ENCODE results near the gene MXI1.

The MXI1 gene

DNA sequence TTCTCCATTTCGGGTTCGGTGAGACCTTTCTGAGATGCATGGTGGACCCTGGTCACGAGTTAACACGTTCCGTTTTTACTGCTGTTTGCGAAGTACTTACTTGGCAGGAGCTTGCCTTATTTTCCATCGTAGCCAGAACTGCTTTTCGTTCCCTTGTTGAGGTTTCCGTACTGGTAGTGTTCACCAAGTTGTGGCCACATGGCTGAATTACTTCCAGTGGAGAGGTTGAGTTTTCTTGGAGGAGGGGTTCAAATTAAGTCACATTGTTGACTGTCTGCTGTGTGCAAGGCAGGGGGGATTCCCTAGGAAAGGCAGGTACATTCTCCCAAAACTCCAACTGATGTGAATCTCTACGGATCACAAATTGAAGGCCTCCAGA, 4.0 kb downstream of the MXI1 start:
- no peaks in the 10 kb centered on the region for H3K9me3 Mint-ChIP-seq

DNA sequence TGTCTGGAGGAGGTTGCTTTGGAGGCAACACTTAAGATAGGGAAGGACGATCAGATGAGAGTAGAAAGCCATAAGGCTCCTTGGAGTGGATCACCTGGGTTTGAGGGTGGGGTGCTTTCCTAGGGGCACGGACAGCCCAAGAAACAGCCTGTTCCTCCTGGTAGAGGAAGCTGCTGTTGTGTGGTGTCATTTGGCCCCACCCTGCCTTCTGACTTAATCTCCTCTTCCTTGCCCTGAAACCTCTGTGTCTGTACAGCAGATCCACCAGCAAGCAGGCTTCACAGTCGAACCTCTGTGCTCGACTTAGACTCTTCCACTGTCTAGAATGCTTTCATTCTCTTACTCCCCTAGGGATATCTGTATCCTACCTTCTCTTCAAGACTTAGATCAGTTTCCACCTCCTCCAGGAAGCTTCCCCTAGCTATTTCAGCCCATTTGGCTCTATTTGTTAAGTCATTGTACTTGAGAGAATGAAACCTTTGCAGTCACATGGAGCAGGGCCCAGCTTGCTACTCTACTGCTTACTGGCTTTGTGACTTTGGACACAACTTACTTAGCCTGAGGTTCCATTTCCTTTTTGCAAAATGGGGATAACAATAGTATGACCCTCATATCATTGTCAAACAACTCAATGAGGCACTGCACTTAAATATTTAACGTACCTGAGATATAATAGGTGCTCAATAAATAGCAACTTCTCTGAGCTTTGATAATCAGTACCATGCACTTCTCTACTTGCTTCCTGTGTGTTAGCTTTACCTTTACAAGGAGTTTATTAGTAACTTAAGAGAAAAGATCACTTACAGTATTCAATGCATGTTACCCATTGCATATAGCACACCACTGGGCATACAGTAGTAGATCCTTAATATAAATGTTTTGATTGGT, 5.0 kb downstream of the MXI1 start:
- Mint-ChIP-seq H3K27ac (peak overlapping the region in 1 of 3 experiments; percentile 18), H3K9me3 (no peaks in the 10 kb centered on the region), H3K36me3 (ENCODE audit: low read depth) (no peaks in the 10 kb centered on the region), H3K4me3 (peak overlapping the region; percentile 88 to 97 (median 92)), H3K4me1 (peaks cover 39% of the 10 kb centered on the region), H3K27me3 (ENCODE audit: low read depth) (peaks cover 3% of the 10 kb centered on the region)
- TF ChIP-seq, protein P1, sequence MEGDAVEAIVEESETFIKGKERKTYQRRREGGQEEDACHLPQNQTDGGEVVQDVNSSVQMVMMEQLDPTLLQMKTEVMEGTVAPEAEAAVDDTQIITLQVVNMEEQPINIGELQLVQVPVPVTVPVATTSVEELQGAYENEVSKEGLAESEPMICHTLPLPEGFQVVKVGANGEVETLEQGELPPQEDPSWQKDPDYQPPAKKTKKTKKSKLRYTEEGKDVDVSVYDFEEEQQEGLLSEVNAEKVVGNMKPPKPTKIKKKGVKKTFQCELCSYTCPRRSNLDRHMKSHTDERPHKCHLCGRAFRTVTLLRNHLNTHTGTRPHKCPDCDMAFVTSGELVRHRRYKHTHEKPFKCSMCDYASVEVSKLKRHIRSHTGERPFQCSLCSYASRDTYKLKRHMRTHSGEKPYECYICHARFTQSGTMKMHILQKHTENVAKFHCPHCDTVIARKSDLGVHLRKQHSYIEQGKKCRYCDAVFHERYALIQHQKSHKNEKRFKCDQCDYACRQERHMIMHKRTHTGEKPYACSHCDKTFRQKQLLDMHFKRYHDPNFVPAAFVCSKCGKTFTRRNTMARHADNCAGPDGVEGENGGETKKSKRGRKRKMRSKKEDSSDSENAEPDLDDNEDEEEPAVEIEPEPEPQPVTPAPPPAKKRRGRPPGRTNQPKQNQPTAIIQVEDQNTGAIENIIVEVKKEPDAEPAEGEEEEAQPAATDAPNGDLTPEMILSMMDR (IDR thresholded peaks at IDR 0.05; ENCODE audit: unreplicated experiment in 3 of 3): no peak

More for the DNA sequence above, 4.0 kb downstream of the MXI1 start:
- peaks cover 11% of the 10 kb centered on the region for H3K27me3 Mint-ChIP-seq (ENCODE audit: low read depth)
- TF ChIP-seq, protein P1 (IDR thresholded peaks at IDR 0.05; ENCODE audit: unreplicated experiment in 3 of 3): no peak
- H3K4me1 Mint-ChIP-seq: peaks cover 40% of the 10 kb centered on the region
- H3K4me3 Mint-ChIP-seq: peak overlapping the region; percentile 88 to 97 (median 92)
- peak overlapping the region; percentile 51 to 89 (median 84) for H3K27ac Mint-ChIP-seq
- no peaks in the 10 kb centered on the region for H3K36me3 Mint-ChIP-seq (ENCODE audit: low read depth)

DNA sequence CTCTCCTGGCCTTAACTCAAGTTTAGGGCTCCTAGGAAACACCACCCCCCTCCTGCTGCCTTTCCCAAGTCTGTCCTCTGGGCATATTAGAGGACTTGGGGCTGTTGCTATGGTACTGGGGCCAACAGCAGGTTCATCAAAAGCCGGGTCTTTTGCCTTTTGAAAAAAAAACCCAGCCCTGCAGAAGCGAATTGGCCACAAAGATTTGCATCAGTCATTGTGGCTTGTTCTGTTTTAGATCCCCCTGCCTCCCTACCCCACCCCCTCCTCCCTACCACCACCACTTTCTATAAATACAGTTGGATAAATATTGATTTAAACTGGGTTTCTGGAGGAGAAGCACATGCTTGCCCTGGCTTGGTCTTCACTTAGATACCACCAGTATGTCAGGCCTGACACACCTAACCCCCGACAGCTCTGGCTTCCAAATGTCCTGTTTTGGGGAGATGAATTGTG, 7.0 kb downstream of the MXI1 start:
- no peaks in the 10 kb centered on the region for H3K9me3 Mint-ChIP-seq
- H3K27me3 Mint-ChIP-seq (ENCODE audit: low read depth): peaks cover 3% of the 10 kb centered on the region
- H3K4me3 Mint-ChIP-seq: no peak overlapping the region
- H3K4me1 Mint-ChIP-seq: peaks cover 44% of the 10 kb centered on the region
- H3K36me3 Mint-ChIP-seq (ENCODE audit: low read depth): no peaks in the 10 kb centered on the region
- TF ChIP-seq, protein P1 (IDR thresholded peaks at IDR 0.05; ENCODE audit: unreplicated experiment in 3 of 3): no peak
- no peak overlapping the region for H3K27ac Mint-ChIP-seq

DNA sequence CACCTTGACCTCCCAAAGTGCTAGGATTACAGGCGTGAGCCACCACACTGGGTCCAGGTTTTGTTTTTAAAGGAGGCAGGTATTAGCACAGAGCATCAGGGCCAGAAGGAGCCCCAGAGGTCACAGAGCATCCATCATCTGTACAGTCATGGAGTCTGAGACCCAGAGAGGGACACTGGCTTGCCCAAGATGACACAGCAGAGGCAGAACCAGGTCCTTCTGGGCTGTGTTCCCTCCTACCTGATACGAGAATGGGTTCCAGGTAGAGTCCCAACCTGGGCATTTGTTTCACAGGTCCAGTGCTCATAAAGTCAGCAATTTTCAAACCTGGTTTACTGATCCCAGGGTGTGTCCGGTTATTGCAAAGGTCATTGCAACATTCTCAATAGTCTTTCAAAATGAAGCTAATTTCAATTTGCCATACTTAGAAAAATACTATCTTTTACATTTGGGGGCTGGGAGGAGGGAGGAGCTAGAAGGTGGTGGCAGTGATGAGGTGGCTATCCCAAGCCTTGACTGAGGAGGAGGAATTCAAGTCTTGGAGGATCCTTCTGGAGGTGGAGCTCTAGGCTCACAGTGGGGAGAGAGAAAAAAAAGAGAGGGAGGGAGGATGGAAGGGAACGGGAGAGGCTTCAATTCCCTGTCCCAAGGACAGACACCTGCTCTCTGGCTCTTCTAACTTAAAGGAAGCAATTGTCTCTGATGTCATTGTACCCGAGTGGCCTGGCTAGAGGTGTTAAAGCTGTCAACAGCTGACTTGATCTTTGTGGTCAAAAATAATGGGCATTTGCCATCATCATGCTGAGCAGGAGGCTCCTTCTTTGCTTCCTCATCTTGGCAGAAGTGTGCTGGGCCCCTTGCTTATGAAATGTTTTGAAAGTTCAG, 8.1 kb downstream of the MXI1 start:
- Mint-ChIP-seq H3K4me1 (peaks cover 49% of the 10 kb centered on the region), H3K36me3 (ENCODE audit: low read depth) (no peaks in the 10 kb centered on the region), H3K9me3 (no peaks in the 10 kb centered on the region), H3K27ac (peak overlapping the region in 2 of 3 experiments; percentile 32 to 56), H3K27me3 (ENCODE audit: low read depth) (peaks cover 3% of the 10 kb centered on the region), H3K4me3 (peak overlapping the region in 1 of 3 experiments; percentile 36)
- TF ChIP-seq, protein P1 (IDR thresholded peaks at IDR 0.05; ENCODE audit: unreplicated experiment in 3 of 3): no peak

DNA sequence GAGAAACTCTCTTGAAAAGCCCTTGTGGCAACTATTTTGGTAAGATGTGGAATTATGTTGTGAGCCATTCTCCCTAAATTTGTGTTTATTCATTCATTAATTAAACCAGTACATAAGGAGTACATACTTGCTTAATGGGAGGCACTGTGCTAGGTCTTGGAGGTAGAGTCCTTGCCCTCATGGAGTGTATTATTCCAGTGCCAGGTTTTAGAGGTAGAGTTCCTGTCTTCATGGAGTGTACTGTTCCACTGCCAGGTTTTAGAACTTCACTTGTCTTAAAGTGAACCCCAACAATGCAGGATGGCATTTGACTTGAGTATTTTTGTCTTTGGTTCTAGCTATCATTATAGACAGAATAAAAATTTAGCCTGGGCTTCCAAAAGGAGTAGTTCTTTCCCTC, 8.8 kb downstream of the MXI1 start:
- no peaks in the 10 kb centered on the region for H3K36me3 Mint-ChIP-seq (ENCODE audit: low read depth)
- no peak overlapping the region for H3K4me3 Mint-ChIP-seq
- peaks cover 3% of the 10 kb centered on the region for H3K27me3 Mint-ChIP-seq (ENCODE audit: low read depth)
- H3K4me1 Mint-ChIP-seq: peaks cover 50% of the 10 kb centered on the region
- TF ChIP-seq, protein P1 (IDR thresholded peaks at IDR 0.05; ENCODE audit: unreplicated experiment in 3 of 3): no peak
- no peak overlapping the region for H3K27ac Mint-ChIP-seq
- H3K9me3 Mint-ChIP-seq: no peaks in the 10 kb centered on the region
